GM21717 (cell line): Measurements from ENCODE around the gene SLC25A47.
A peak's percentile ranks its signal among the peaks of the same experiment; 100 is the strongest.
"Not testable (repeated sequence)": the region's sequence is repeated elsewhere in the genome, so short reads cannot be mapped to it uniquely, and the experiment has no call there.

Experiments used
- ATAC-seq: cut with Tn5 transposase; IDR thresholded peaks from one replicate; pipeline ENCODE4 v1.9.1; 2021; ENCODE audit warnings: mild to moderate bottlenecking, moderate library complexity; ENCODE audit not compliant: unreplicated experiment

The SLC25A47 gene

DNA sequence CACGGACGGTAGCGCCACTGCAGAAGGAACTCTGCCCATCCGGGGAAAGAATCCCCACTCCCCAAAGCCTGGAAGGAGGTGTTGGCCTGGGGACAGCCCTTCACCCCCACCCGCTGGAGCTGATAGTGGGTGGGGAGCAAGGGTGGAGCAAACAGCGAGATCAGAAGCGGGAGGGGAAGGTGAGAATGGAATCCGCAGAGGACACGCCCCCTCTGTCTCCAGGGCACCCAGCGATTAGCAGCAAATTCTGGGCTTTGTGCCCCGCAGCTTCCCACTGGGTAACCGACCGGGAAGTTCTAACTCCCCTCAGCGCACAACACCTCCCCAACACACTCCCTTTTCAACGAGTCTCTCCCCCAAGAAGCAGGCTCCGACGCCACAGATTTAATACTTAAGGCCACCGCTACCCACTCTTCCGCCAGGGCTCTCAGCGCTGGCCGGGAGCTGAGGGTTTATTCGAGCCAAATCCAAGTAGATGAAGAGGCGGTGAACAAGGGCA lies 18.3 kb upstream of the SLC25A47 start:
- no peak for ATAC-seq

DNA sequence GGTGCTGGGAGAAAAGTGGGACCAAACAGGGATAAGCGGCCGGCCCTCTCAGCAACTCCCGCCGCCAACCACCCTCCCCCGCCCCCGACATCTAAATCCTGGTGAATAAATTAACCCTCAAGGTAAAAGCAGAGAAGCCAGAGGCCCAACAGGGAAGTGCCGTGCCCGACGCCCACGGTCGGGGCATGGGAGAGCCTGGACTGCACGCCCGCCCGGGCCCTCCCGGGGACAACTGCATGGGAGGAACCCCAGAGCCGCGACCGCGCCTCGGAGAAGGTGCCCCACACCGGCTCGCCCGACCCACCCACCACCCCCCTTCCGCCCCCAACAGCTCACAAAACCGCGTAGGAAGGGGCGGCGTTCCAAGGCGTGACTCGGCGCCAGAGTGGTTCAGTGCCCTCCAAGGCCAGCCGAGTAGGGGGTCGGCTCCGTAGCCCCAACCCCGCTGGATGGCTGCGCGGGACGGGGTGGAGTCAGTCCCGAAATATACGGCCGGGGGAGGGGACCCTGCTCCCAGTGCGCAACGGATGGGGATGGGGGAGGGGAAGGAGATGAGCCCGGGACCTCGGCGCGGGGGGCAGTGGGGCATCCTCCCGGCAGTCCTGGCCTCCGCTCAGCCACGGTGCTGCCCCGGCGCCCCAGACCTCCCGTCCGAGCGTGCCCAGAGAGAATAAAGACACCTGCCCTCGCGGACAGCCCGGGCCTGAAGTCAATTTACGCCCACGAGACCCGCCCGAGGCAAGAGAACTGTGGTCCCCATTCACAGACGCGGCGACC lies 17.6 kb upstream of the SLC25A47 start:
- no peak for ATAC-seq

DNA sequence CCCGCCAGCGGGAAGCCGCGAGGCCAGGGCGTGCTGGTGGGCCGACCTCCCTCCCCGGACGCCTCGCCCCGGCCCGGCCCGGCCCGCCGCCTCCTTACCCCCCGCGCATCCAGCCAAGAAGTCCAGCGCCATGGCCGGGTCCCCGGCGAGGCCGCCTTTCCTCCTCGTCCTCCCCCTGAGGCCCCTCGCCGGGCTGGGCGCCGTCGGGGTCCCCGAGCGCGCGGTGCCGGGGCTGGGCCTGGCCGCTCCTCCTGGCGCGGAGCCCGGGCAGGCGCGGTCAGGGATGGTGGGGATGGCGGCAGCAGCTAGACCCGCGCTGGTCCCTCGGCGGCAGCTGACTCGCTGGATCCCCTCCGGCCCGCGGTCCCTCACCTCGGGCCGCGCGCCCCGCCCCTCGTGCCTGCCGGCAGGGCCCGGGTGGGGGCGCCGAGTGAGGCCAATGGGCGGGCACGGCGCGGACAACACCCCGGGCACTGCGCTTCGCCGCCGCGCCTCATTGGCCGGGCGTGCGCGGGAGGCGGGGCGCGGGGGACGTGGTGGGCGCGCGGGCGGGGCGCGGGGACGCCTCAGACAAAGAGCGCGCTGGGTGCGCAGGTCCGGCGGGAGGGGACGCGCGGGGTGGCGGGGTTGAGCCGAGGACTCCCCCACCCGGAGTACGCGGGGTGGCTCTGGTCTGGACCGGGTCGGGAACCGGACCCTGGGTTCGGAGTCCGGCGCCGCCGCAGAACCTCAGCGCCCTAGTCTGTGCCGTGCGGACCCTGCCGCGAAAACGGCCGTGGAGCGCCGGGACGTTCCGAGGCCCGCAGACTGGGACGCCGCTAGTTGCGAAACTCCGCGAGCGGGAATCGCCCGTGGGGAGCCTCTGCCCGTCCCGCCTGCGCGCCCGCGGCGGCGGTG lies 16.8 kb upstream of the SLC25A47 start, which contains the start of gene SLC25A29:
TSS of gene SLC25A29 (minus strand) at position 344 of the 897 bp plus-strand sequence. CDS start at position 132, 212 bp downstream.
- peak; percentile 81 for ATAC-seq

DNA sequence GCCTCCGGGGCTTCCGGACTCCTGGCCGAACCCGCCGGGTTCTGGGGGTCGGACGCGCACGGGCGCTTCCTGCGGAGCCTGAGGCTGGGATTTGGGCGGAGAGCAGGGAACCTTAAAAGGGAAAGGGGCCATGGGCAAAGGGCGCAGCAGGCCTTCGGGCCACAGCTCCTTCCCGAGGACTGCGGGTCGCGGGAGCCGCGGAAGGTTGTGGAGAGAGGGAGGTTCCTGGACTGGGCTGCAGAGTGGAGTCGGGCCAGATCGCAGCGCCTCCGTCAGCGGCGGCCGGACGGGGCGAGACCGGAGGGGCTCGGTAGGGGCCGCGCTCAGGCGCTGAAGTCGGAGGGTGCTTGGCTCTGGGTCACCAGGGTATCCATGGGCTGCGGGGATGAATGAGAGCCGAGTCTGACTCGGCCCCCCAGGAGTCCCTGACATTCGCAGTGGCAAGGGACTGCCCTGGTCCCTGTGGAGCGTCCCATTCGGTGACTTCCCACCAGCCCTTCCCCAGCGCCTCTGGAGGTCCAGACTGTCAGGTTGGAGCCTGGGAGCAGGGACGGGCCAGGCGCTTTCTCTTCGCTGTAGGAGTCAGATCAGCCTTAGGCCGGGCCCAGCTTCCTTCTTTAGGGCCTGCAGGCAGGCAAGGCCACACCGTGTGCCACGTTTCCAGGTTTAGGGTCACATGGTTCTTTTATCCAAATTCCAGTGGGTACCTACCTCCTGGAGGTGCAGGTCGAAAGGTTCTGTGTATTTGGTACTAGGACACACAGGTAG lies 16.0 kb upstream of the SLC25A47 start:
- peak; percentile 9 for ATAC-seq

DNA sequence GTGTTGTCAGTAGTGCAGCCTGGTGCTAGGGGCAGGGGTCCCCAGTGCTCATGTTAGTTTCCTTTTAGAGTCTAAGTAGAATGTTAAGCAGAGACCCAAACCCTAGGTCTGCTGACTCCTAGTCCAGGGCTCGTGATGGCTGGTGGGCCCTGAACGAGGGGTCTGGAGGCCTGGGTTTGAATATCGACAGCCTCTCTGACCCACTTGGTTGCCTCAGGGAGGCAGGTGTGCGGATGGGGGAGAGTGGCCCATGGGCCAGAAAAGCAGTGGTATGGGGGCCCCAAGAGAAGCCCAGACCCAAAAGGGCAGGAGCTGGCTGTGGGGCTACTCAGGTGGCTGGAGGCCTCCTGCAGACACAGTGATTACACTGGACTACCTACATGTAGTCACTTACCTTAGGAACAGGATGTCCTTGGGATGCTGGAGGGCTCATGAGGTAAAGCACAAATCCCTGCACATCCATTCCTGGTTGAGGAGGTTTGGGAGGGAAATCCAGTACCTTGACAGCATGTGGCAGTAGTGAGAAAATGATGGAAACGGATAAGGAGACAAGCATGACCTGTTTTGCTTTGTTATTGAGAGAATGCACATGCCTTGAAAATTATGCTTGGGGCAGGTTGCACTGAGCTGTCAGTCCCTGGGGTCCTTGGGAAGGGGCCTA lies 15.2 kb upstream of the SLC25A47 start:
- no peak for ATAC-seq

DNA sequence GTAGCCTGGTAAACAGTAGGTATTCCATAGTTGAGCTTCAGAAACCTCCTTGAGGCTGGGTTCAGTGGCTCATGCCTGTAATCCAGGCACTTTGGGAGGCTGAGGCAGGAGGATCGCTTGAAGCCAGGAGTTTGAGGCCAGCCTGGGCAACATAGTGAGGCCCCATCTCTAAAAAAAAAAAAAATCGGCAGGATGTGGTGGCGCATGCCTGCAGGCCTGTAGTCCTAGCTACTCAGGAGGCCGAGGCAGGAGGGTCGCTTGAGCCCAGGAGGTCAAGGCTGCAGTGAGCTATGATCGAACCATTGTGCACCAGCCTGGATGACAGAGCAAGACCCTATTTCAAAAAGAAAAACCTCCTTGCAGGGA lies 14.7 kb upstream of the SLC25A47 start:
- not testable (repeated sequence) for ATAC-seq

DNA sequence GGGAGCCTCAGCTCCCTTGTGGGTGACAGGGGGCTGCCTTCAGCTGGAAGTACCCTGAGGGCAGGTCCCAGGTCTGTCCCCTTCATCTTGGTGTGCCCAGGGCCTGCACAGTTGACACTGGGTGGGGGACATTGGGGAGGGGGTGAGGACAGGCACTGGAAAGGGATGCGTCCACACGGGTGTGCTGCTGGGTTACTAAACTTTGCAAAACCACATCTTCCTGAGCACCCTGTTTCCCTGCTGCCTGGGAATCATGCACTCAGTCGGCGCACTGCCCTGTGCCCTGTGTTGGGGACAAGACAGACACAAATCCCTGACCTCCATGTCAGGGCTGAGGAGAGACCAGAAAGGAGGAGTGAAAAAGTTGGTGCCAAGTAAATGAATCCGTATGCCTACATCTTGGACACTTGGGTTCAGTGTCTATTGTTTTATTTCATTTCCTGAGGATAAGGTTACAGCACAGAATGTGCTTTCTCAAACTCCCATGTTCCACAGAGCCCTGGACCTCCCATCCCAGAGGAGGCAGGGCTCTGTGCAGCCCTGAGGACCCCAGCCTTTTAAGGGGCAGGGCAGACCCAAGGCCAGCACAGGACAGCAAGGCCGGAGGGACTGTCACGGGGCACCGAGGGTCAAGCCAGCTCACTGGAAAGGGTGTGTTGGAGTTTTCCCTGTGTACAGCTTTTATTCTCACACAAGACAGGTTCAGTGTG lies 14.0 kb upstream of the SLC25A47 start:
- ATAC-seq = no peak

DNA sequence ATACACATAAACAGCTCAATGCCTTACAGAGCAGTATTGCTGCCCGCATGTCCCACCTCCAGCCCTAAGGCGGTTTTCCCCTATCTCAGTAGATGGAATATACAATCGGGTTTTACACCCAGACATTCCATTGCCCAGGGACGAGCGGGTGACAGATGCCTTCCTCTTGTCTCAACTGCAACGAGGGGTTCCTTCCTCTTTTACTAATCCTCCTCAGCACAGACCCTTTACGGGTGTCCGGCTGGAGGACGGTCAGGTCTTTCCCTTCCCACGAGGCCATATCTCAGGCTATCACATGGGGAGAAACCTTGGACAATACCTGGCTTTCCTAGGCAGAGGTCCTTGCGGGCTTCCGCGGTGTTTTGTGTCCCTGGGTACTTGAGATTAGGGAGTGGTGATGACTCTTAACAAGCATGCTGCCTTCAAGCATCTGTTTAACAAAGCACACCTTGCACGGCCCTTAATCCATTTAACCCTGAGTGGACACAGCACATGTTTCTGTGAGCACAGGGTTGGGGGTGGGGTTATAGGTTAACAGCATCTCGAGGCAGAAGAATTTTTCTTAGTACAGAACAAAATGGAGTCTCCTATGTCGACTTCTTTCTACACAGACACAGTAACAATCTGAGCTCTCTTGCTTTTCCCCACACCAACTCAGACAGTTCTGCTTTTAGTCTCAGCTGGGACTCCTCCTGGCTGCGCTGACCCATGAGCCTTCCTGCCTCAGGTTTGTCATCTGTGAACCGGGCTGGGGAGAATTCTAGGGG lies 10.8 kb upstream of the SLC25A47 start:
- ATAC-seq = not testable (repeated sequence)

DNA sequence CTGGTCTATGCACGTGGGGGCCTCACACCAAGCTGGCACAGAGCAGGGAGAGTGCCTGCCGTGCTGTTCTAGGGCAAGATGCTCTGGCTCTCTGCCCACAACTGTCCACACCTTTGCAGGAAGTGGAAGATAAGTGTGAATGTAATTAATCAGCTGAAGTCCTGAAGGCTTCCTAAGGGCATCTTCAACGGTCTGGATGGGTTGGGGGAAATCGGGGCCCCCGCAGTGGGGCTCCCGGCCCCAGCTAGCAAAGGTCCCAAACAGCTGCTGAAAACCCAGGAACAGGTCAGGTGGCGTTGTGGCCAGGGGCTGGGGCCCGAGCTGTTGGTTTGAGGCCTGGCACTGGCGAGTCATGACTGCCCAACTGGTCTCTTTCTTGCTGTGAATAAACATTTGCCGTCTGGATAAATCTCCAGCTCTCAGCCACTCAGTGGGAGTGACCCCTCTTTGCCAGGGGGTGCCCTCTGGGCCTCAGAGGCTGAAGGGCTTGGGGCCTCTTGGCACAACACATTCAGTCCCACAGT lies 10.2 kb upstream of the SLC25A47 start:
- no peak for ATAC-seq

DNA sequence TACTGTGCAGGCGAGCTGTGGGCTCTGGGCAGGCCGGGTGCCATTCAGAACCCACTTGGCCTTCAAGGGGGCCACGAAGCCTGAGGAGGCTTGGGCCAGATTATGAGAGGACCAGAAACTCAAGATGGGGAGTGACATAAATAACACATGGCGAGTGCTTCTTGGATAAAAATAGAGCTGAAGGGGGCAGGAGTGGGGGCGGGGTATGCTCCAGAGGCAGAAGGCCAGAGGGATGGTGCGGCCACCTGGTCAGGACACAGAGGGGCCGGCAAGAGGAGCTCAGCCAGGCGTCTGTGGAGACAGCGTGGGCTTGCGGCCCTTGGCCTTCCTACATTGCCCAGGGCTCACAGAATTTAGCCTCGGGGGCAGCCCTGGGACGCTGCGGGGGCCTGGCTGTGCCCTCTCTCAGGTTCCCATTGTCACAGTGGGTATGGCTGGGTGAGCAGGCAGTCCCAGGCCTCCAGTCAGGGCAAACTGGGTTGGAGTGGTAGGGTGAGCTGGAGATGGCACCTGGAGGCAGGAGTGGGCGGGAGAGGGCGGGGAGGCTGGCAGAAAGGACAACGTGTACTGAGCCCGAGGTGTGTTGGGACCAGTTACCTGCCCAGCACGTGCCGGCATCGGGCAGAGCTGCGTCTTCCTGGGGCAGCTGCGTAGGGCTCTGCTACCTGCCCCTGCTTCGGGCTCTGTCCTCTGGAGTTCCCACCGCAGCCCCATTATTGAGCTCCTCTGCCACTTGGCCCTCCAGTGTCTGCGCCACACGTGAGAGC lies 9.5 kb upstream of the SLC25A47 start:
- ATAC-seq = no peak

DNA sequence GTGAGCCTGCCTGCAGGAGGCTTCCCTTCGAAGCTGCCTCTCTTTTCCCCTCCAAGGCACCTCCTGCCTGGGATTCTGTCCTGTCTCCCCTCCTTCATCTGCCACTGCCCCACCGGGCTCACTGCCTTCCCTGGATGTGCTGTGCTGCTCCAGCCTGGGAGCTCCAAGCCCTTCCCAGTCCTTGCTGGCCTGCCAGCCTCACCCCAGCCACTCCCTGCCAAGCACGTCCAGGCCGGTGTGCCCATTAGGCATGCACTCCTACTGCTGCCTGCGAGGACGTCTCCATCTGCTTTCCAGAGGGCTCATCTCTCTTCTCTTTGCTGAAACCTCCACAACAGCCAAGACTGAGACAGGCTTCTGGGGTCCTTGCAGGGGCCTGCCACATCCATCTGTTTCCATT lies 8.4 kb upstream of the SLC25A47 start:
- ATAC-seq = no peak

DNA sequence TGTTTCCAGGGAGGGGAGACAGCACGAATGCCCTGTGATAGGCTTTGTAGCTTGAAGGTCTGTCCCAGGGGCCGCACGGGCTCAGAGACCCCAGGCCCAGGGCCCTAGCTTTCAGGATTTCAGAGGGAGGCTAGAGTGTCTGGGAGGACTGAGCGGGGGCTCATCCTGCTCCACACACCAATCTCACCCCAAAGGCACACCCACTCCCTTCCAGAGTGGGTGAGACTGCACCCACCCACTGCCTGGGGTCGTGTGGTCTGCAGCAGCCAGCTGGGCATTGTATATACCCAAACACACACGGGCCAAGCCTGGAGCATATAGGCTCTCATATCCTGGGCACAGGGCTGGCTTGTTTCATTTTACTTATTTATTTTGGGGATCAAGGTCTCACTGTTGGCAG lies 5.8 kb upstream of the SLC25A47 start:
- no peak for ATAC-seq

DNA sequence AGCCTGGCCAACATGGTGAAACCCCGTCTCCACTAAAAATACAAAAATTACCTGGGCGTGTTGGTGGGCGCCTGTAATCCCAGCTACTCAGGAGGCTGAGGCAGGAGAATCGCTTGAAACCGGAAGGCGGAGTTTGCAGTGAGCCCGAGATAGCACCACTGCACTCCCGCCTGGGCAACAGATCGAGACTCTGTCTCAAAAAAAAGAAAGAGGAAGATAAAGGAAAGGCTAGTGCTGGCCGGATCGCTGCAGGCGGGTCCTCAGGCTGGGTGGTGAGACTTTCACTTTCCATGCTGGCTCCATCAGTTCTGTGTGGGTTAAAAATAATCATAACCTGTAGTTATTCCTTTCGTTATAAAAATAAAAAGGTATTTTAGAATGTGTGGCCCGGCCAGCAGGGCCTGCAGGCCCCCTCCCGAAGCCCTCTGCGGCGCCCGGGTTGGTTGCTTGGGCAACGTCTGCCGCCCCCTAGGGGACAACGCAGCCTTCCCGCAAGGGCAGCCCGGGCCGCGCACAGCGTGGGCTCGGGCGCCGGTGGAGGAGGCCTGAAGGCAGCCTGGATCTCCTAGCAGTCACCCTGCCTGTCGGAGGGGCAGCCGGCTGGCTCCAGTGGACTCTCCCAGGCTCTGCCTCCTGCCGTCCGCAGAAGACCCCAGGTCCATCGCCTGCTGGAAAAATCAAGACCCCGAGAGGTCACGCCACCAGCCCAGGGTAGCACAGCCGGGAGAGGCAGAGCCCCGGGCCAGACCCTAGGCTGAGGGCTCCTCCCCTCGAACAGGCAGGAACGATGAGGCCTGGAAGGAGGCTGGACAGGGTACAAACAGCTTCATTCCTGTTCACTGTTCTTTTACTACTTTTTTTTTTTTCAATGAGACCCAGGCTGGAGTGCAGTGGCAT lies 5.0 kb upstream of the SLC25A47 start:
- peak; percentile 81 for ATAC-seq

DNA sequence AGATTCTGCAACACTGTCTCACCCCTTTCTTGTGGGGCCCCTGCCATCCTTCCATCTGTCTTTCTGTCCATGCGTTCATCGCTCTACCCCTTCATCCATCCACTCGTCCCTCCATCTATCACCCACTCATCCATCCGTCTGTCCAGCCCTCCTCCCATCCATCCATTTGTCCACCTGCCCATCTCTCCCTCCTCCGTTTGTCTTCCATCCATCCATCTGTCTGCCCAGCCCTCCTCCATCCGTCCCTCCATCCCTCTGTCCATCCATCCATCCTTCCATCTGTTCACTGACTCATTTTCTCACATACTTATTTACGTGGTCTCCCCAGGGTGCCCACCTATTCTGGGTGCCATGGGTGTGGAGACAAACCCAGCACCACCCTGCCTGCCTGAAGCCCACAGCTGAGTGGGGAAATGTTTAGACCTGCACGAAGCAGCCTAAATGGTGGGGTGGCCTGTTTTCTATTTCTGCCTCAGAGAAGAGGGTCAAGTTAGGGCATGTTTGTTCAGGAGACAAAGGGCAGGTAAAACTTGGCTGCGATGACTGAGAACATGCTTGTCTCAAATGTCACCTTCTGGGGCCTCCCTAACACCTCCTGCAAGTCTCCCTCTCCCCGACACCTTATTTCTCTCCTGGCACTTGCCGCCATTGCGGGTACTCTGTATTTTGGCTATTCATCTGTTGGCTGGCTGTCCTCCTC lies 2.8 kb upstream of the SLC25A47 start:
- ATAC-seq = no peak

DNA sequence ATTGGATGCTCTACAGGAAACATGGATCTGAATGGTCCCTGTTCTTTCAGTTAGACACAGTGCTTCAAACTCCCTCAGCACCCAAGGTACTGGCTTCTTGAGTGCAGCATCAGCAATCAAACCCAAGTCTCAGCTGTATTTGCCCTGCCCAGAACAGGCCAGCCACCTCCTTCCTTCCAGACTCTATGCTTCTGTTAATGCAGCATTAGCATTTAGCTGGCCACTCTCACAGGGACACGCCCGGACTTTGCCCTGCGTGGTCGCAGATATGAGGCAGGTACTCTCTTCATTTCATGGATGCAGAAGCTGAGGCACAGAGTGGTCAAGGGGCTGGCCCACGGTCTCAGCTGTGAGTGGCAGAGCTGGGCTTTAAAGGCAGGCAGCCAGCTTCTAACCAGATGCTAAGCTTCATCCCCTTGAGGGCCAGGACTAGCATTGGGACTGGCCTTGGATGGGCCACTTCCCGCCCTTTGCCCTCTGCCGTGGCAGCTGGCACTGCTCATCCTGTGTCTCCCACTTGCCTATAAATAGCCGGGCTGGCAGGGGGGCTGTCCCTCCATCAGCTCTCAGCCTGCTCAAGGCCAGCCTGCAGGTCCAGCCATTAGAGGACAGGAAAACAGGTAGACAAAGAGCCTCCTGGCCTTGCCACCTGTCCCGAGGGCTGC lies 1.5 kb upstream of the SLC25A47 start:
- no peak for ATAC-seq
